ENCODE data around the gene KLHL17. TPM values are rescaled to one million over a fixed set of nuclear protein-coding genes. Genes with fewer than 3 reads are reported as not detected.

KLHL17 gene
- total and polyA plus RNA-seq, 9 of the 15 experiments (the other 6 are each of a cell fraction or from before 2014, with no cell fraction given) = 0.14 to 84.8 (median 13.0) TPM

DNA sequence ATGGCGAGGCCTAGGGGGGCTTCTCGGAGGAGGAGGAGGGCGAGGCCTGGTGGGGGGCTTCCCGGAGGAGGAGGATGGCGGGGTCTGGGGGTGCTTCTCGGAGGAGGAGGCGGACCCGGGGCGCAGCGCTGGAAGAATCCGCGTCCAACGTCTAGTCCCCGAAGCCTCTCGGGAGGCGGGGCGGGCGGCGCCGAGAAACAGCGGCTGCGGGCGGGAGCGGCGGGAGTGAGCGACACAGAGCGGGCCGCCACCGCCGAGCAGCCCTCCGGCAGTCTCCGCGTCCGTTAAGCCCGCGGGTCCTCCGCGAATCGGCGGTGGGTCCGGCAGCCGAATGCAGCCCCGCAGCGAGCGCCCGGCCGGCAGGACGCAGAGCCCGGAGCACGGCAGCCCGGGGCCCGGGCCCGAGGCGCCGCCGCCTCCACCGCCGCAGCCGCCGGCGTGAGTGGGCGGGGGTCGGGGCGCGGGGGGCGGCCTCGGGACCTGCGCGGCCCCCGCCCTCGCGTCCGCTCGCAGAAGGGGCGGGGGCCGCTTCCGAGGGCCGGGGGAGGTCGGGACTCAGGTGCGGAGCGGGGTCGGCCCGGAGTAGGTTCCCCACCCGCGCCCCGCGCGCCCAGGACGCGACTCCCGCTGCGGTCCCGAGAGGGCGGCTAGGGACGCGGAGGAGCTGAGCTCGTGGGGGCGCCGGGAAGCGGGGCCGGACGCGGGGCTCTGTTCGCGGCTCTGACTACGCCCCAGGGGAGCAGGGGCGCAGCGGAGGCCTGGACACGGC lies at the start of gene KLHL17 (continued):
- TF ChIP-seq PKNOX1 (IDR thresholded peaks at IDR 0.05) (peak; percentile 70), CBFA2T3 (IDR thresholded peaks at IDR 0.05) (no peak), RUNX1 (IDR thresholded peaks at IDR 0.05; ENCODE audit: low read depth) (0 out of 2 replicates have a peak, but pooled peaks have one; percentile 29), MAZ (CRISPR knock-in tag; conservative IDR thresholded peaks at IDR 0.05 in 1 of 2, IDR thresholded peaks at IDR 0.05 in 1 of 2) (peak; percentile 97 to 98), ARID4B (CRISPR knock-in tag; IDR thresholded peaks at IDR 0.05) (peak; percentile 51; the same call in 1 of the 2 replicates), ERF (CRISPR knock-in tag; IDR thresholded peaks at IDR 0.05) (peak; percentile 84), ZNF24 (IDR thresholded peaks at IDR 0.05) (peak; percentile 44; the same call in 1 of the 2 replicates), SP1 (CRISPR knock-in tag; IDR thresholded peaks at IDR 0.05) (0 out of 2 replicates have a peak, but pooled peaks have one; percentile 23), XRCC5 (IDR thresholded peaks at IDR 0.05; ENCODE audit: low read depth, low read length) (0 out of 2 replicates have a peak, but pooled peaks have one; percentile 36), JUN (IDR thresholded peaks at IDR 0.05; ENCODE audit: borderline replicate concordance, low read depth, low read length) (peak; percentile 23; the same call in 1 of the 2 replicates), JUN (CRISPR knock-in tag; IDR thresholded peaks at IDR 0.05; ENCODE audit: borderline replicate concordance) (no peak), YY1 (IDR thresholded peaks at IDR 0.05; ENCODE audit: borderline replicate concordance in 1 of 3, control insufficient read depth in 1 of 3, extremely low read depth in 1 of 3, insufficient read depth in 3 of 3, insufficient read length in 1 of 3, insufficient replicate concordance in 2 of 3, low read depth in 1 of 3, low read length in 2 of 3) (peak in 2 of 3 experiments; percentile 50 to 52), GMEB1 (CRISPR knock-in tag; IDR thresholded peaks at IDR 0.05) (peak; percentile 62), MEIS2 (IDR thresholded peaks at IDR 0.05; ENCODE audit: partially characterized antibody) (peak; percentile 17), ZNF212 (CRISPR knock-in tag; IDR thresholded peaks at IDR 0.05) (no peak), GABPA (tag; conservative IDR thresholded peaks at IDR 0.05; ENCODE audit: low read depth) (peak; percentile 55)
